Measurements from ENCODE around the gene MGAT5.

DNA sequence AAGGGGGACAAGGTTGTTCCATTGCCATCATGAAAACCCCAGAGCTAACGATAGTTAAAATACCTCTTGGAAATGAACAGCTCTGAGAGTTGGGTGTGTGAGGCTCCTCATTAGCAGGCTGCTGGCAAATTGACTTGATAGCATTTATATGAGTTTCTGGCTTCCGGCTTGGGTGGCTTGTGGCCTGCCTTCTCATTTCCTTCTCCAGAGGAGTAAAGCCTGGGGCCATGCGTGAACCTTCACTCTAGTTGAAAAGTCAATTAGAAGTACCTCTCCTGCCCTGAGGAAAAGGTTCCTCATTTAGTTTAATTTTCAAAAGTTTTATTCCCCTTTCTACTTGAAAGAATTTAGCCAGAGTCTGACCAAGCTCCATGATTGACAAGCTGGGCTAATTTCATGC is 67.1 kb downstream of the MGAT5 start:
- no peak for TF ChIP-seq POLR2A (IDR thresholded peaks at IDR 0.05)
- TF ChIP-seq, protein P1, sequence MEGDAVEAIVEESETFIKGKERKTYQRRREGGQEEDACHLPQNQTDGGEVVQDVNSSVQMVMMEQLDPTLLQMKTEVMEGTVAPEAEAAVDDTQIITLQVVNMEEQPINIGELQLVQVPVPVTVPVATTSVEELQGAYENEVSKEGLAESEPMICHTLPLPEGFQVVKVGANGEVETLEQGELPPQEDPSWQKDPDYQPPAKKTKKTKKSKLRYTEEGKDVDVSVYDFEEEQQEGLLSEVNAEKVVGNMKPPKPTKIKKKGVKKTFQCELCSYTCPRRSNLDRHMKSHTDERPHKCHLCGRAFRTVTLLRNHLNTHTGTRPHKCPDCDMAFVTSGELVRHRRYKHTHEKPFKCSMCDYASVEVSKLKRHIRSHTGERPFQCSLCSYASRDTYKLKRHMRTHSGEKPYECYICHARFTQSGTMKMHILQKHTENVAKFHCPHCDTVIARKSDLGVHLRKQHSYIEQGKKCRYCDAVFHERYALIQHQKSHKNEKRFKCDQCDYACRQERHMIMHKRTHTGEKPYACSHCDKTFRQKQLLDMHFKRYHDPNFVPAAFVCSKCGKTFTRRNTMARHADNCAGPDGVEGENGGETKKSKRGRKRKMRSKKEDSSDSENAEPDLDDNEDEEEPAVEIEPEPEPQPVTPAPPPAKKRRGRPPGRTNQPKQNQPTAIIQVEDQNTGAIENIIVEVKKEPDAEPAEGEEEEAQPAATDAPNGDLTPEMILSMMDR (IDR thresholded peaks at IDR 0.05) = no peak
